GM12878 (cell line): Measurements from ENCODE around the gene CD72. TPM values are rescaled to one million over a fixed set of nuclear protein-coding genes. Genes with fewer than 3 reads are reported as not detected.

ENCODE experiments used
- microRNA-seq: library from miRNA; unstranded; fragments of <30 nt; microRNA quantifications from one replicate; pipeline ENCODE4, GENCODE V29; 2018
- polyA plus RNA-seq, 11 experiments: library from polyadenylated mRNA; depleted of rRNA in 4 of 11; unstranded in 6 of 11; stranded (reverse) in 5 of 11; fragments of >200 nt; fragmentation: Nextera tagmentation in 4 of 11; fragmentation: Illumina TruSeq in 1 of 11; extraction: Ambion mirVana in 4 of 11; extraction: Trizol in 1 of 11; gene quantifications; 1 replicate in 1 of 11; 2 replicates in 10 of 11; pipeline versions ENCODE4 v1.2.1 to v1.2.3, GENCODE V29; 2011 to 2016; ENCODE audit warnings: inconsistent platforms in 2 of 11, missing spikeins in 2 of 11, low read depth in 1 of 11
- small RNA-seq: library from RNA; depleted of rRNA; stranded (forward); fragments of <200 nt; gene quantifications from one replicate; pipeline ENCODE3, GENCODE V24; 2014
- total RNA-seq, 4 experiments: library from RNA; depleted of rRNA in 3 of 4; stranded (reverse); fragments of >200 nt in 3 of 4; fragmentation: Illumina TruSeq in 1 of 4; extraction: Trizol in 1 of 4; gene quantifications; 2 replicates each; pipeline versions ENCODE4 v1.2.1 to v1.2.3, GENCODE V29; 2013 to 2021

Gene CD72
- total and polyA plus RNA-seq, 10 of the 15 experiments (the other 5 are each of a cell fraction or from before 2014, with no cell fraction given) = 2.1 to 14.2 (median 4.4) TPM

Small RNA genes lying within 50 kb of the gene (microRNA-seq; reads per million reads assigned to microRNA genes)
- 1.5 reads per million for gene MIR4667

Small RNA genes lying within 50 kb of the gene (small RNA-seq; reads per million reads assigned to genes)
- gene MIR4667 (0.12 reads per million), gene RMRP (not detected), gene RPS29P17 (not detected)

Other genes with a start within 250 kb of the CD72 start
Only the 7 nearest of the 18 such genes appear.
- 7.9 and 8.2 TPM in 2 replicates for gene TESK1, start 13.2 kb downstream of the CD72 start, total RNA-seq (2014; rRNA removed)
- 4.6 and 4.9 TPM in 2 replicates for gene TESK1, start 13.2 kb downstream of the CD72 start, total RNA-seq (2014; rRNA removed; fragmentation: Illumina TruSeq; extraction: Trizol)
- gene TESK1, start 13.2 kb downstream of the CD72 start, total RNA-seq (2021) = 19.1 and 19.5 TPM in 2 replicates
- gene TESK1, start 13.2 kb downstream of the CD72 start, polyA plus RNA-seq (2011; rRNA removed) = 7.2 and 9.9 TPM in 2 replicates
- gene TESK1, start 13.2 kb downstream of the CD72 start, polyA plus RNA-seq (2014; fragmentation: Illumina TruSeq; extraction: Trizol) = 6.1 and 9.1 TPM in 2 replicates
- under 1 TPM in 1 of 2 experiments, not detected in 1; 0.16 TPM for gene TESK1, start 13.2 kb downstream of the CD72 start, polyA plus RNA-seq (2014; fragmentation: Nextera tagmentation; extraction: Ambion mirVana)
- 13.0 and 14.3 TPM in 2 replicates for gene TESK1, start 13.2 kb downstream of the CD72 start, polyA plus RNA-seq (2014; rRNA removed)
- 1 to 10 TPM in 1 of 2 experiments, under 1 TPM in 1; 0.88 to 2.9 TPM for gene TESK1, start 13.2 kb downstream of the CD72 start, polyA plus RNA-seq (2016; fragmentation: Nextera tagmentation; extraction: Ambion mirVana)
- gene SIT1, start 32.5 kb upstream of the CD72 start, total RNA-seq (2014; rRNA removed) = 115 and 119 TPM in 2 replicates
- gene SIT1, start 32.5 kb upstream of the CD72 start, total RNA-seq (2014; rRNA removed; fragmentation: Illumina TruSeq; extraction: Trizol) = 55.0 and 55.6 TPM in 2 replicates
- 83.3 and 84.9 TPM in 2 replicates for gene SIT1, start 32.5 kb upstream of the CD72 start, total RNA-seq (2021)
- 20.1 and 29.1 TPM in 2 replicates for gene SIT1, start 32.5 kb upstream of the CD72 start, polyA plus RNA-seq (2011; rRNA removed)
- gene SIT1, start 32.5 kb upstream of the CD72 start, polyA plus RNA-seq (2014; fragmentation: Illumina TruSeq; extraction: Trizol) = 26.3 and 44.9 TPM in 2 replicates
- 10 to 100 TPM in 1 of 2 experiments, under 1 TPM in 1; 0.97 to 12.1 TPM for gene SIT1, start 32.5 kb upstream of the CD72 start, polyA plus RNA-seq (2014; fragmentation: Nextera tagmentation; extraction: Ambion mirVana)
- gene SIT1, start 32.5 kb upstream of the CD72 start, polyA plus RNA-seq (2014; rRNA removed) = 137 and 147 TPM in 2 replicates
- gene SIT1, start 32.5 kb upstream of the CD72 start, polyA plus RNA-seq (2016; fragmentation: Nextera tagmentation; extraction: Ambion mirVana) = 10 to 100 TPM; 63.8 to 77.8 TPM
- gene RMRP, start 39.6 kb upstream of the CD72 start, total RNA-seq (2014; rRNA removed) = 34,892 and 42,450 TPM in 2 replicates
- gene RMRP, start 39.6 kb upstream of the CD72 start, total RNA-seq (2014; rRNA removed; fragmentation: Illumina TruSeq; extraction: Trizol) = 6,746 and 12,076 TPM in 2 replicates
- 18,533 and 18,901 TPM in 2 replicates for gene RMRP, start 39.6 kb upstream of the CD72 start, total RNA-seq (2021)
- gene RMRP, start 39.6 kb upstream of the CD72 start, polyA plus RNA-seq (2011; rRNA removed) = 3.8 and 12.0 TPM in 2 replicates
- gene RMRP, start 39.6 kb upstream of the CD72 start, polyA plus RNA-seq (2014; fragmentation: Illumina TruSeq; extraction: Trizol) = not detected in 2 replicates
- not detected for gene RMRP, start 39.6 kb upstream of the CD72 start, polyA plus RNA-seq (2014; fragmentation: Nextera tagmentation; extraction: Ambion mirVana)
- gene RMRP, start 39.6 kb upstream of the CD72 start, polyA plus RNA-seq (2014; rRNA removed) = 760 and 1,065 TPM in 2 replicates
- gene RMRP, start 39.6 kb upstream of the CD72 start, polyA plus RNA-seq (2016; fragmentation: Nextera tagmentation; extraction: Ambion mirVana) = 10 to 100 TPM in 1 of 2 experiments, not detected in 1; 13.3 TPM
- 9.4 and 13.2 TPM in 2 replicates for gene CCDC107, start 39.9 kb upstream of the CD72 start, total RNA-seq (2014; rRNA removed)
- 6.2 and 6.3 TPM in 2 replicates for gene CCDC107, start 39.9 kb upstream of the CD72 start, total RNA-seq (2014; rRNA removed; fragmentation: Illumina TruSeq; extraction: Trizol)
- gene CCDC107, start 39.9 kb upstream of the CD72 start, total RNA-seq (2021) = 10.6 and 11.8 TPM in 2 replicates
- gene CCDC107, start 39.9 kb upstream of the CD72 start, polyA plus RNA-seq (2011; rRNA removed) = 8.6 and 10.5 TPM in 2 replicates
- gene CCDC107, start 39.9 kb upstream of the CD72 start, polyA plus RNA-seq (2014; fragmentation: Illumina TruSeq; extraction: Trizol) = 5.9 and 6.7 TPM in 2 replicates
- under 1 TPM; 0.19 to 0.90 TPM for gene CCDC107, start 39.9 kb upstream of the CD72 start, polyA plus RNA-seq (2014; fragmentation: Nextera tagmentation; extraction: Ambion mirVana)
- gene CCDC107, start 39.9 kb upstream of the CD72 start, polyA plus RNA-seq (2014; rRNA removed) = 14.3 and 16.0 TPM in 2 replicates
- gene CCDC107, start 39.9 kb upstream of the CD72 start, polyA plus RNA-seq (2016; fragmentation: Nextera tagmentation; extraction: Ambion mirVana) = 10 to 100 TPM; 15.6 to 18.3 TPM
- gene ARHGEF39, start 46.8 kb upstream of the CD72 start, total RNA-seq (2014; rRNA removed) = 6.6 and 7.6 TPM in 2 replicates
- 8.0 and 8.2 TPM in 2 replicates for gene ARHGEF39, start 46.8 kb upstream of the CD72 start, total RNA-seq (2014; rRNA removed; fragmentation: Illumina TruSeq; extraction: Trizol)
- 12.4 and 14.1 TPM in 2 replicates for gene ARHGEF39, start 46.8 kb upstream of the CD72 start, total RNA-seq (2021)
- gene ARHGEF39, start 46.8 kb upstream of the CD72 start, polyA plus RNA-seq (2011; rRNA removed) = 10.8 and 12.3 TPM in 2 replicates
- 12.4 and 15.2 TPM in 2 replicates for gene ARHGEF39, start 46.8 kb upstream of the CD72 start, polyA plus RNA-seq (2014; fragmentation: Illumina TruSeq; extraction: Trizol)
- 1 to 10 TPM; 2.0 to 5.0 TPM for gene ARHGEF39, start 46.8 kb upstream of the CD72 start, polyA plus RNA-seq (2014; fragmentation: Nextera tagmentation; extraction: Ambion mirVana)
- 14.8 TPM in 2 replicates for gene ARHGEF39, start 46.8 kb upstream of the CD72 start, polyA plus RNA-seq (2014; rRNA removed)
- 10 to 100 TPM; 25.3 to 28.9 TPM for gene ARHGEF39, start 46.8 kb upstream of the CD72 start, polyA plus RNA-seq (2016; fragmentation: Nextera tagmentation; extraction: Ambion mirVana)
- gene CA9, start 55.5 kb upstream of the CD72 start, total RNA-seq (2014; rRNA removed) = 2.7 and 5.8 TPM in 2 replicates
- gene CA9, start 55.5 kb upstream of the CD72 start, total RNA-seq (2014; rRNA removed; fragmentation: Illumina TruSeq; extraction: Trizol) = 0.89 and 1.3 TPM in 2 replicates
- gene CA9, start 55.5 kb upstream of the CD72 start, total RNA-seq (2021) = 4.0 TPM in 2 replicates
- 4.7 and 6.6 TPM in 2 replicates for gene CA9, start 55.5 kb upstream of the CD72 start, polyA plus RNA-seq (2011; rRNA removed)
- 0.68 and 1.2 TPM in 2 replicates for gene CA9, start 55.5 kb upstream of the CD72 start, polyA plus RNA-seq (2014; fragmentation: Illumina TruSeq; extraction: Trizol)
- 1 to 10 TPM in 1 of 2 experiments, under 1 TPM in 1; 0.79 to 1.2 TPM for gene CA9, start 55.5 kb upstream of the CD72 start, polyA plus RNA-seq (2014; fragmentation: Nextera tagmentation; extraction: Ambion mirVana)
- 1.2 and 2.6 TPM in 2 replicates for gene CA9, start 55.5 kb upstream of the CD72 start, polyA plus RNA-seq (2014; rRNA removed)
- gene CA9, start 55.5 kb upstream of the CD72 start, polyA plus RNA-seq (2016; fragmentation: Nextera tagmentation; extraction: Ambion mirVana) = under 1 TPM; 0.53 to 0.74 TPM
- 0.65 and 1.7 TPM in 2 replicates for gene TPM2, start 71.5 kb upstream of the CD72 start, total RNA-seq (2014; rRNA removed)
- 0.81 and 0.88 TPM in 2 replicates for gene TPM2, start 71.5 kb upstream of the CD72 start, total RNA-seq (2014; rRNA removed; fragmentation: Illumina TruSeq; extraction: Trizol)
- 2.4 and 3.9 TPM in 2 replicates for gene TPM2, start 71.5 kb upstream of the CD72 start, total RNA-seq (2021)
- gene TPM2, start 71.5 kb upstream of the CD72 start, polyA plus RNA-seq (2011; rRNA removed) = 8.7 and 9.3 TPM in 2 replicates
- 0.59 and 0.71 TPM in 2 replicates for gene TPM2, start 71.5 kb upstream of the CD72 start, polyA plus RNA-seq (2014; fragmentation: Illumina TruSeq; extraction: Trizol)
- under 1 TPM; 0.11 to 0.13 TPM for gene TPM2, start 71.5 kb upstream of the CD72 start, polyA plus RNA-seq (2014; fragmentation: Nextera tagmentation; extraction: Ambion mirVana)
- gene TPM2, start 71.5 kb upstream of the CD72 start, polyA plus RNA-seq (2014; rRNA removed) = 2.3 and 2.5 TPM in 2 replicates
- gene TPM2, start 71.5 kb upstream of the CD72 start, polyA plus RNA-seq (2016; fragmentation: Nextera tagmentation; extraction: Ambion mirVana) = 1 to 10 TPM in 1 of 2 experiments, under 1 TPM in 1; 0.83 to 1.3 TPM